Right forelimb (tissue), 1 donor: Measurements from ENCODE around the gene OSM.
"Not testable (repeated sequence)": the region's sequence is repeated elsewhere in the genome, so short reads cannot be mapped to it uniquely, and the experiment has no call there.

Source experiments
- DNase-seq: peaks from one replicate; pipeline ENCODE4 v3.0.0-alpha.2; 2018

OSM gene

GRCh38 chr22:30222321-30222720 is 44.3 kb downstream of the OSM start:
- no peak for DNase-seq

DNA sequence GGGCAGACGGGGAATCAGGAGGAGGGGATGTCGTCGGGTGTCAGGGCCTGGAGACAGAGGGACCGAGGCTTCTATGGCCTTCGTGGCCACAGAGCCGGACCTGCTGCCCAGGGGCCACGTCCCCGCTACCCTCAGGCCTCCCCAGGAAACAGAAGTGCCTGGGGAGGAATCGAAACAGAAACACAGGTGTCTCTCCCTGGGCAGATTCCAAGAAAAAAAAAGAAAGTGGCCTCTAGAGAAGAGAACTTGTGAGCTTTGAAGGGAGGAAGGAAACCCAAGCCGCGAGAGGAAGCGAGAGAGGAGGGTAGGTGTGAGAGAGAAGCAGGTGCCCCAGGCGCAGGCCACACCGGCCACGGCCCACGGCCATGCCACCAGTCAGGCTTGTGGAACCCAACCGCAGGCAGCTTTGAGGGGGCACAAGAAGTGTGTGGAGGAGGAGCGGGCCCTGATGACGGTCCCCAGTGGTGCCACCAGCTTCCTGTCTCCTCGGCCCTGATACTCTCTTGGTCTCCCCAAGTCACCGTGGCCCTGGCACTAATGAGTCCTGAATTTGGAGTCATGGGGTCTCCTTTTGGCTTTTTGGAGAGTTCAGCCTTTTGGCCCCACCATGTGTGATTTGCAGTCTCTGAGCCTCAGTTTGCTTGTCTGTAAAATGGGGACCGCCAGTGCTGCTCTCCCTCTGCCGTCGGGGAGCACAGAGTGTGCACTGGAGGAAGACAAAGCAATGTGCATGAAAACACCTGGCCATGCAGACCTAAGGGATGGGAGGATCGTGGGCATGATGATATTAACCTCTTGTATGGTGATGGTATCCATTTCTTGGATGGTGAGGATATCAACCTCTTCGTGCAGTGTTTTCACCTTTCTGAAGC is 45.3 kb downstream of the OSM start:
- no peak for DNase-seq

DNA sequence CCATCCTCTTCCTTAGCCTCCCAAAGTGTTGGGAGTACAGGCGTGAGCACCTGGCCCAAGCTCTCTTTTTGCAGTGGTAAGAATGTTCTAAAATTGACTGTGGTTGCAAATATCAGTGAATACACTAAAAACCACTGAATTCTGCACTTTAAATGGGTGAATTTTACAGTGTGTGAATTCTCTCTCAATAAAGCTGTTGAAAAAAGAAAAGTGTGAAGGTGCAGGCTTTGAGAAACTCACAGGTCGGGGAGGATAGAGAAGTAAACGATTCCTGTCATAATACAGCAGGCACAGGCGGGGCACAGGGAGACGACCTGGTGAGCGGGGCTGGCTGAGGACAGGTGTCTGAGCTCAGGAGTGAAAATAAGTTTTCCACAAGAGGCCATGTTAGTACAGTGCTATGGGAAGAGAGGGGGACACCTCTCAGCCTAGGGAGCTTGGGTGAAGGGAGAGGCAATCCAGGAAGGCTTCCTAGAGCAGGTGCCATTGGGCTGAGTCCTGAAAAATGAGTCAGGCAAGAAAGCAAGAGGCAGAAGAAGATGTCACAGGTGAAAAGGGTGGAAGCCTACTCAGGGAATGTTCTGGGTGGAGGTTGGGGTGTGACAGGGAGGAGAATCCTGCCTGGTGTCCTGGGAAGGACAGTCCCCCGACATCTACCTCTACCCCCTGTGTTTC is 46.2 kb downstream of the OSM start:
- DNase-seq: no peak

DNA sequence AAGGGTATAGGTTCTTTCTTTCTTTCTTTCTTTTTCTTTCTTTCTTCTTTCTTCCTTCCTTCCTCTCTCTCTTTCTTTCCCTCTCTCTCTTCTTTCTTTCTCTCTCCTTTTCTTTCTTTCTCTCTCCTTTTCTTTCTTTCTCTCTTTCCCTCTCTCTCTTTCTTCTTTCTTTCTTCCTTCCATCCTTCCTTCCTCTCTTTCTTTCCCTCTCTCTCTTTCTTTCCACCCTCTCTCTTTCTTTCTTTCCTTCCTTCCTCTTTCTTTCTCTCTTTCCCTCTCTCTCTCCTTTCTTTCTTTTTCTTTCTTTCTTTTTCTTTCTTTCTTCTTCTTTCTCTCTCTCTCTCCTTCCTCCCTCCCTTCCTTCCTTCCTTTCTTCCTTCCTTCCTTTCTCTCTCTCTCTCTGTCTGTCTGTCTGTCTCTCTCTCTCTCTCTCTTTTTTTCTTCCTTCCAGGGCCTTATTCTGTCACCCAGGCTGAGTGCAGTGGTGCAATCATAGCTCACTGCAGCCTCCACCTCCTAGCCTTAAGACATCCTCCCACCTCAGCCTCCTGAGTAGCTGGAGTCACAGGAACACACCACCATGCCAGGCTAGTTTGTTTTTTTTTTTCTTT is 46.9 kb downstream of the OSM start:
- no peak for DNase-seq

DNA sequence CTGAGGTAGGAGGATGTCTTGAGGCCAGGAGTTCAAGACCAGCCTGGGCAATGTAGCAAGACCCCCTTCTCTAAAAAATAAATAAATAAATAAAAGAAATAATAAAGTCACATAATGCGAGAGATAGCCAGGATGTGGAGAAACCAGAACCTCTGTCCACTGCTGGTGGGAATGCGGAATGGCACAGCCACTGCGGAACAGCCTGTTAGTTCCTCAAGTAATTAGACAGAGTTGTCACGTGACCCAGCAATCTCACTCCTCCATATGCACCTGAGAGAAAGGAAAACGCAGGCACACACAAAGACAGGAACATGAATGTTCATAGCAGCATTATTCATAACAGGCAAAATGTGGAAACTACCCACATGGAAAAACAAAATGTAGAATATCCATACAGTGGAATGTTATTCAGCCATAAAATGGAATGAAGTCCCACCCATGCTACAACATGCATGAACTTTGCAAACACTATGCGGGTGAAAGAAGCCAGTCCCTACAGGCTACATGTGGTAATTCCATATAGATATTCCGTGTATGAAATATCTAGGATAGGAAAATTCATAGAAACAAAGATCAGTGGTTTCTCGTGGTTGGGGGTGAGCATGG is 47.5 kb downstream of the OSM start:
- DNase-seq: no peak

GRCh38 chr22:30217698-30218560 is 48.7 kb downstream of the OSM start:
- no peak for DNase-seq

- DNase-seq: no peak
Measured at GRCh38 chr22:30216710-30217109, 49.9 kb downstream of the OSM start.

GRCh38 chr22:30216272-30216671 is 50.4 kb downstream of the OSM start:
- not testable (repeated sequence) for DNase-seq

DNA sequence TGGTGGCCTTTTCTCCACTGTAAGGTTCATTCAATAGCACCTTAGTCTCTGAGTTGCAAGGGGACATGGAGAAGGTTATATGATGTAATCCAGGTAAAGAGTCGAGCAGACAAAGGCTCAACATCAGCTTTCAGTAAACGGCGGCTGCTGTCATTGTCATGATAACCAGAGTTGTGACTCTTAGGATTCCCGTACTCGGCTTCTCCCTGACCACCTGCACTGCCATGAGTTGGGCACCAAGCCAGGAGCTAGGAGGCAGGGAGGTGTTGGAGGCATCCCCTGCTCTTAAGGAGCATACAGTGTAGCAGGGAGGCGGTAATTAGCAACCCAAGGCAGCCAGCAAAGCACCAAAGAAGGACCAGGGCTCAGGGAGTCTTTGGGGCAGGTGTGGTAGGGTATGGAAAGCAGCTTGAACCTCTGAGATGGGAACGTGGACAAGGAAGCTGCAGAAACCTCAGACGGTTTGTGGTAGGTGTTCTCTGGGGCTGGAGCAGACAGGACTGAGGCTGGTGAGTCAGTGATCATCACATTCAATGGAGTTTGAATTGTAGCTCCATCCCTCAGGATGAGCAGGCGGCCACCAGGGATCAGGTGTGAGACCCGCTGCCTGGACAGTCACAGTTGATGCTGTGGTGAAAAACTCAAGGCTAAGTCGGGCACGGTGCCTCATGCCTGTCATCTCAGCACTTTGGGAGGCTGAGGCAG is 51.8 kb downstream of the OSM start:
- DNase-seq: no peak

GRCh38 chr22:30212996-30213441 is 53.6 kb downstream of the OSM start:
- no peak for DNase-seq
